NB4 (cell line): Measurements from ENCODE around the gene SH3PXD2A.

Experiments
- DNase-seq: peaks from one replicate; pipeline ENCODE4 v3.0.0; 2010; ENCODE audit warnings: low read depth
- H3K4me3 ChIP-seq: one replicate; pipeline ENCODE4 v1.5.1; 2011; ENCODE audit warnings: mild to moderate bottlenecking, low read depth, low read length, moderate library complexity
- CTCF ChIP-seq: IDR thresholded peaks from one replicate; pipeline ENCODE4 v1.5.1; 2012; ENCODE audit warnings: low read depth, low read length
- MAX ChIP-seq: IDR thresholded peaks from 2 replicates; pipeline ENCODE4 v1.6.1; 2011; ENCODE audit warnings: low read depth, low read length
- MYC ChIP-seq: IDR thresholded peaks from 2 replicates; pipeline ENCODE4 v1.6.1; 2011; ENCODE audit warnings: low read depth, low read length
- POLR2A ChIP-seq: IDR thresholded peaks from 2 replicates; pipeline ENCODE4 v1.6.1; 2011; ENCODE audit warnings: mild to moderate bottlenecking; ENCODE audit not compliant: insufficient read length; ENCODE audit errors: extremely low read depth

The SH3PXD2A gene

GRCh38 chr10:103547391-103547946 is 307.9 kb downstream of the SH3PXD2A start:
- no peak overlapping the region for H3K4me3 ChIP-seq
- TF ChIP-seq CTCF, result no peak
- no peak for TF ChIP-seq MYC
- no peak for TF ChIP-seq POLR2A
- no peak for TF ChIP-seq MAX
- DNase-seq, result no peak

GRCh38 chr10:103546401-103546800 is 309.0 kb downstream of the SH3PXD2A start:
- TF ChIP-seq MAX (no peak), CTCF (no peak), POLR2A (no peak), MYC (no peak)
- no peak overlapping the region for H3K4me3 ChIP-seq
- no peak for DNase-seq

GRCh38 chr10:103545771-103546281 is 309.6 kb downstream of the SH3PXD2A start:
- H3K4me3 ChIP-seq, result no peak overlapping the region
- TF ChIP-seq CTCF, result no peak
- no peak for TF ChIP-seq POLR2A
- no peak for TF ChIP-seq MYC
- no peak for TF ChIP-seq MAX
- no peak for DNase-seq

- TF ChIP-seq CTCF (no peak), POLR2A (no peak), MAX (no peak), MYC (no peak)
- no peak overlapping the region for H3K4me3 ChIP-seq
- DNase-seq, result no peak
Measured at GRCh38 chr10:103545366-103545765, 310.0 kb downstream of the SH3PXD2A start.

- TF ChIP-seq CTCF, result no peak
- no peak for TF ChIP-seq POLR2A
- TF ChIP-seq MAX, result no peak
- no peak for TF ChIP-seq MYC
- DNase-seq, result no peak
Measured at GRCh38 chr10:103544657-103545310, 310.6 kb downstream of the SH3PXD2A start.

More at GRCh38 chr10:103544657-103545310, 310.6 kb downstream of the SH3PXD2A start:
- H3K4me3 ChIP-seq, result no peak overlapping the region
